ENCODE measurements around the gene NCKAP1.

The NCKAP1 gene

GRCh38 chr2:182866461-182867406, 171.5 kb downstream of the NCKAP1 start, which contains the start of gene FRZB:
Gene FRZB (minus strand): TSS chr2:182866637. CDS start chr2:182866552, 85 bp downstream.
- peak; percentile 58 for DNase-seq

GRCh38 chr2:182866095-182866460, 172.2 kb downstream of the NCKAP1 start:
- DNase-seq: peak; percentile 56

- peak; percentile 55 for DNase-seq
Observed at GRCh38 chr2:182864949-182865570, 173.2 kb downstream of the NCKAP1 start.

GRCh38 chr2:182863642-182864041, 174.6 kb downstream of the NCKAP1 start:
- no peak for DNase-seq

- no peak for DNase-seq
Observed at GRCh38 chr2:182862091-182862490, 176.2 kb downstream of the NCKAP1 start.

- no peak for DNase-seq
Observed at GRCh38 chr2:182860858-182861257, 177.4 kb downstream of the NCKAP1 start.

All from DMS79 treated with DMSO at 0.1 percent for 48 hours (cell line).